DOHH2 (cell line): ENCODE measurements around the gene HS3ST4.

Source experiments
- CTCF ChIP-seq: fragments of 200-600 bp; sonication (generic); IDR thresholded peaks from one replicate; pipeline ENCODE4 v1.5.1; 2014; ENCODE audit warnings: antibody characterized with exemption, mild to moderate bottlenecking, low read depth, low read length; ENCODE audit not compliant: poor library complexity, severe bottlenecking
- EZH2phosphoT487 ChIP-seq: fragments of 200-600 bp; sonication (generic); IDR thresholded peaks from 2 replicates; pipeline ENCODE4 v1.6.1; 2017; ENCODE audit warnings: borderline replicate concordance, mild to moderate bottlenecking, antibody characterized with exemption, low read length, moderate library complexity, mixed read lengths

DNA sequence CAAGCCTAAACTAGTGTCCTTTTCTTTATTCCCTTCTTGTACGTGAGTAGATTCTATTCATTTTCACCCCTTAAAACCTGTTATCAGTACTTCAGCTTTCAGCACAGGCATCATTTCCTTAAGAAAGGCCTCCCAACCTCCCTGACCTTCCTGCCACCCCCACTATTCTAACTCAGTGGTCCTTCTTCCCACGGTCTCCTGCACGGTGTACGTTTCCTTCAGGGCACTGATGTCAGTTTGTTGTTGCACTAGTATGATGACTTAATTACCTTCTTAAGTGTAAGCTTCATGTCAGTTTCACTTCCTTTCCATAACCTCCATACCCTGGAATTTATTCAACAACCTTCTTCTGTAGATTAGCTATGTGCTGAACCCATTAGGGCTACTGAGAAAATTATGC, 484.2 kb downstream of the HS3ST4 start:
- TF ChIP-seq CTCF (no peak), EZH2phosphoT487 (no peak)
